ENCODE results near the gene RBP3. TPM values are rescaled to one million over a fixed set of nuclear protein-coding genes. Genes with fewer than 3 reads are reported as not detected.

Gene RBP3
- total RNA-seq, 1 experiment from 2014 or later: not detected

- no peaks in the 10 kb centered on the region for H3K79me2 ChIP-seq (ENCODE audit: insufficient read depth, low read length)
- no peak overlapping the region for H3K18ac ChIP-seq (ENCODE audit: insufficient read length, low read depth, low read length)
- no peaks in the 10 kb centered on the region for H3K9me3 ChIP-seq (ENCODE audit: control insufficient read depth, low read depth, low read length)
- no peak for TF ChIP-seq CTCF (conservative IDR thresholded peaks at IDR 0.05)
- H3K27ac Mint-ChIP-seq: no peak overlapping the region
- no peak overlapping the region for H2AFZ ChIP-seq (ENCODE audit: low read length)
- H3K4me3 Mint-ChIP-seq: no peak overlapping the region
- H3K79me1 ChIP-seq (ENCODE audit: insufficient read depth, low read depth, low read length, poor library complexity, severe bottlenecking): no peaks in the 10 kb centered on the region
- H3K27me3 ChIP-seq (ENCODE audit: insufficient read depth, low read length): no peaks in the 10 kb centered on the region
- no peak overlapping the region for H2AK5ac ChIP-seq (ENCODE audit: insufficient read length, low read length)
- H3K27me3 Mint-ChIP-seq (ENCODE audit: low read depth): no peaks in the 10 kb centered on the region
- H3K14ac ChIP-seq (ENCODE audit: insufficient read depth, low read length): no peak overlapping the region
- H3K4me1 ChIP-seq (ENCODE audit: insufficient read depth, low read length): no peaks in the 10 kb centered on the region
- no peak overlapping the region for H3K4me2 ChIP-seq (ENCODE audit: insufficient read depth, insufficient read length, low read length)
- H3K27ac ChIP-seq (ENCODE audit: insufficient read length, low read depth, low read length): no peak overlapping the region
- no peak overlapping the region for H3T11ph ChIP-seq (ENCODE audit: low read length)
- no peak overlapping the region for H3K4ac ChIP-seq (ENCODE audit: low read depth, low read length)
- no peaks in the 10 kb centered on the region for H3K23me2 ChIP-seq (ENCODE audit: insufficient read length, low read depth, low read length, poor library complexity, severe bottlenecking)
- H3K9ac ChIP-seq (ENCODE audit: extremely low read depth, insufficient read length, low read length): no peak overlapping the region
- H2BK20ac ChIP-seq (ENCODE audit: low read depth, low read length, poor library complexity, severe bottlenecking): no peak overlapping the region
- H4K8ac ChIP-seq (replicated peaks; ENCODE audit: insufficient read length, low read depth, low read length): no peak overlapping the region
- H4K20me1 ChIP-seq (ENCODE audit: control insufficient read depth, insufficient read depth, insufficient read length): no peaks in the 10 kb centered on the region
- H3K9me3 Mint-ChIP-seq: peaks cover 0 to 2% of the 10 kb centered on the region in 2 experiments; a peak in 1 of 5 replicates
- no CpG with 5 or more reads among the region's 8 CpGs for WGBS (ENCODE audit: extremely low coverage, insufficient read length, low lambda C conversion rate)
- no peak overlapping the region for H2BK5ac ChIP-seq (ENCODE audit: insufficient read length, low read length)
- H2BK120ac ChIP-seq (ENCODE audit: low read depth, low read length, poor library complexity, severe bottlenecking): no peak overlapping the region
- H3K56ac ChIP-seq (ENCODE audit: insufficient read length, low read depth, low read length): no peak overlapping the region
- peaks cover 2 to 3% of the 10 kb centered on the region in 2 experiments; a peak in 1 of 4 replicates for H3K4me1 Mint-ChIP-seq
- no peak overlapping the region for H2BK15ac ChIP-seq (ENCODE audit: low read depth, low read length)
- no peaks in the 10 kb centered on the region for H3K36me3 Mint-ChIP-seq (ENCODE audit: insufficient read depth in 1 of 3, low read depth in 3 of 3)
- no peak overlapping the region for H4K91ac ChIP-seq (ENCODE audit: insufficient read length, low read depth, low read length)
- H3K23ac ChIP-seq (ENCODE audit: insufficient read length, low read depth, low read length): no peak overlapping the region
- H2BK12ac ChIP-seq (ENCODE audit: insufficient read length, low read depth, low read length): no peak overlapping the region
- no peak overlapping the region for H4K5ac ChIP-seq (ENCODE audit: insufficient read length, low read depth, low read length)
- DNase-seq: no peak
Measured at GRCh38 chr10:47334466-47335295, 13.5 kb upstream of the RBP3 start.
